GM12872 (cell line): Measurements from ENCODE around the gene GDPGP1.

Experiments used
- TF ChIP-seq, protein P1 (sequence below): IDR thresholded peaks from 3 replicates; pipeline ENCODE4 v1.5.1; 2011; ENCODE audit warnings: low read depth, mild to moderate bottlenecking, low read length, moderate library complexity; ENCODE audit not compliant: insufficient read depth

The GDPGP1 gene

GRCh38 chr15:90295270-90295648 lies 61.2 kb downstream of the GDPGP1 start:
- TF ChIP-seq, protein P1, sequence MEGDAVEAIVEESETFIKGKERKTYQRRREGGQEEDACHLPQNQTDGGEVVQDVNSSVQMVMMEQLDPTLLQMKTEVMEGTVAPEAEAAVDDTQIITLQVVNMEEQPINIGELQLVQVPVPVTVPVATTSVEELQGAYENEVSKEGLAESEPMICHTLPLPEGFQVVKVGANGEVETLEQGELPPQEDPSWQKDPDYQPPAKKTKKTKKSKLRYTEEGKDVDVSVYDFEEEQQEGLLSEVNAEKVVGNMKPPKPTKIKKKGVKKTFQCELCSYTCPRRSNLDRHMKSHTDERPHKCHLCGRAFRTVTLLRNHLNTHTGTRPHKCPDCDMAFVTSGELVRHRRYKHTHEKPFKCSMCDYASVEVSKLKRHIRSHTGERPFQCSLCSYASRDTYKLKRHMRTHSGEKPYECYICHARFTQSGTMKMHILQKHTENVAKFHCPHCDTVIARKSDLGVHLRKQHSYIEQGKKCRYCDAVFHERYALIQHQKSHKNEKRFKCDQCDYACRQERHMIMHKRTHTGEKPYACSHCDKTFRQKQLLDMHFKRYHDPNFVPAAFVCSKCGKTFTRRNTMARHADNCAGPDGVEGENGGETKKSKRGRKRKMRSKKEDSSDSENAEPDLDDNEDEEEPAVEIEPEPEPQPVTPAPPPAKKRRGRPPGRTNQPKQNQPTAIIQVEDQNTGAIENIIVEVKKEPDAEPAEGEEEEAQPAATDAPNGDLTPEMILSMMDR = no peak
